H1 (cell line): ENCODE data around the gene KCNQ1.

Experiments used
- ATF3 ChIP-seq: IDR thresholded peaks from 2 replicates; pipeline ENCODE4 v1.6.1; 2011; ENCODE audit warnings: low read depth, mild to moderate bottlenecking, low read length; ENCODE audit not compliant: insufficient read depth
- BCL11A ChIP-seq, 2 experiments: IDR thresholded peaks; one replicate each; pipeline ENCODE4 v1.6.1; 2011; ENCODE audit warnings: low read depth in 2 of 2, low read length in 2 of 2, mild to moderate bottlenecking in 2 of 2
- CTCF ChIP-seq, 3 experiments: IDR thresholded peaks; 1 replicate in 2 of 3; 2 replicates in 1 of 3; pipeline versions ENCODE4 v1.5.1 to v1.6.1; 2011; ENCODE audit warnings: low read length in 3 of 3, mild to moderate bottlenecking in 3 of 3, inconsistent platforms in 2 of 3, low read depth in 1 of 3, moderate library complexity in 1 of 3; ENCODE audit not compliant: insufficient read depth in 1 of 3; ENCODE audit errors: control extremely low read depth in 1 of 3
- EP300 ChIP-seq, 2 experiments: IDR thresholded peaks; 1 replicate in 1 of 2; 2 replicates in 1 of 2; pipeline ENCODE4 v1.6.1; 2011 to 2012; ENCODE audit warnings: low read depth in 2 of 2, low read length in 2 of 2, mild to moderate bottlenecking in 2 of 2, borderline replicate concordance in 1 of 2, inconsistent platforms in 1 of 2, moderate library complexity in 1 of 2
- JUN ChIP-seq: IDR thresholded peaks from 2 replicates; pipeline ENCODE4 v1.6.1; 2011; ENCODE audit warnings: low read depth, mild to moderate bottlenecking, improper control_type of control experiment, low read length
- JUND ChIP-seq: IDR thresholded peaks from 2 replicates; pipeline ENCODE4 v1.6.1; 2011; ENCODE audit warnings: mild to moderate bottlenecking, improper control_type of control experiment, low read length
- MAX ChIP-seq: IDR thresholded peaks from 2 replicates; pipeline ENCODE4 v1.6.1; 2012; ENCODE audit warnings: inconsistent platforms
- POLR2A ChIP-seq, 2 experiments: IDR thresholded peaks; 1 replicate in 1 of 2; 2 replicates in 1 of 2; pipeline ENCODE4 v1.6.1; 2011; ENCODE audit warnings: low read depth in 2 of 2, low read length in 2 of 2, mild to moderate bottlenecking in 2 of 2; ENCODE audit errors: control extremely low read depth in 1 of 2
- POLR2AphosphoS5 ChIP-seq: IDR thresholded peaks from 2 replicates; pipeline ENCODE4 v1.6.1; 2011; ENCODE audit warnings: low read depth, low read length
- SAP30 ChIP-seq: fragments of 300-600 bp; sonication (generic); IDR thresholded peaks from 2 replicates; pipeline ENCODE4 v1.7.1; 2012; ENCODE audit warnings: low read length, moderate library complexity, mild to moderate bottlenecking, inconsistent platforms; ENCODE audit not compliant: insufficient read depth, insufficient replicate concordance
- TAF1 ChIP-seq: IDR thresholded peaks from 2 replicates; pipeline ENCODE4 v1.6.1; 2011; ENCODE audit warnings: mild to moderate bottlenecking, low read depth, low read length
- YY1 ChIP-seq: IDR thresholded peaks from 2 replicates; pipeline ENCODE4 v1.6.1; 2011; ENCODE audit warnings: low read depth, mild to moderate bottlenecking, low read length

GRCh38 chr11:2816941-2817421 lies 372.2 kb downstream of the KCNQ1 start:
- TF ChIP-seq POLR2AphosphoS5 (no peak), YY1 (no peak), JUND (no peak), CTCF (IDR thresholded peaks at IDR 0.05; ENCODE audit: control extremely low read depth in 1 of 3, insufficient read depth in 1 of 3, low read depth in 1 of 3, low read length in 3 of 3) (no peak), ATF3 (no peak), POLR2A (IDR thresholded peaks at IDR 0.05; ENCODE audit: control extremely low read depth in 1 of 2, low read depth in 2 of 2, low read length in 2 of 2) (no peak), SAP30 (no peak), JUN (no peak), TAF1 (no peak), EP300 (IDR thresholded peaks at IDR 0.05; ENCODE audit: borderline replicate concordance in 1 of 2, low read depth in 2 of 2, low read length in 2 of 2) (no peak), MAX (no peak), BCL11A (IDR thresholded peaks at IDR 0.05; ENCODE audit: low read depth in 2 of 2, low read length in 2 of 2) (no peak)
